ELR (cell line): ENCODE measurements around the gene FAM131B.
A peak's percentile ranks its signal among the peaks of the same experiment; 100 is the strongest.

ENCODE experiments used
- DNase-seq: peaks from one replicate; pipeline ENCODE4 v3.0.0-alpha.2; 2015; ENCODE audit warnings: low read depth

FAM131B gene

DNA sequence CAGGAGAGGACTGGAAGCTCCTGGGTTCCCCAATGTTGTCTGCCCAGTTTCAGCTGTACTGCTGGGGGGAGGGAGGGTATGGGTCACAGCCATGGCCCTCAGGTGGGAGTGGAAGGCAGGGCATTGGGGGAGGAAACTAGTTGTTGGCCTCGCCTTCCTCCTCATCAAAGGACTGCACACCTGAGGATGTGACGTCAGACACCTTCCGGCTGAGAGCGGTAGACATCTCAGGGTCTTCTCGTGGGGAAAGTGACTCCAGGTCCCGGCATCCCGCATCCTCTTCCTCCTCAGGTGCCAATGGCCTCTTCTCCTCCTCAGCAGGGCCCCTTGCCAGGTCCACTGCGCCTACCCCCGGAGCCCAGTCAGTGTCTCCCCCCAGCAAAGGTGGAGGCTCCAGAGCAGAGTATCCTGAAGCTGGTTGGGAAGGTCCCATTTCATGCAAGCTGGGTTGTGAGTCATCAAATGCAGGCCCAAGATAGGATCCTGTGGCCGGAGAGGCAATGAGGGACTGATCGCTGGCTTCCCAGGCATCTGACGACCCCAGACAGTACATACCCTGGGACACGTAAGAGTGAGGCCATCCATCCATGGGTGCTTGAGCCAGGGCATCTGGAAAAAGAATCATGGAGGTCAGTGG, 6.0 kb downstream of the FAM131B start:
- no peak for DNase-seq

DNA sequence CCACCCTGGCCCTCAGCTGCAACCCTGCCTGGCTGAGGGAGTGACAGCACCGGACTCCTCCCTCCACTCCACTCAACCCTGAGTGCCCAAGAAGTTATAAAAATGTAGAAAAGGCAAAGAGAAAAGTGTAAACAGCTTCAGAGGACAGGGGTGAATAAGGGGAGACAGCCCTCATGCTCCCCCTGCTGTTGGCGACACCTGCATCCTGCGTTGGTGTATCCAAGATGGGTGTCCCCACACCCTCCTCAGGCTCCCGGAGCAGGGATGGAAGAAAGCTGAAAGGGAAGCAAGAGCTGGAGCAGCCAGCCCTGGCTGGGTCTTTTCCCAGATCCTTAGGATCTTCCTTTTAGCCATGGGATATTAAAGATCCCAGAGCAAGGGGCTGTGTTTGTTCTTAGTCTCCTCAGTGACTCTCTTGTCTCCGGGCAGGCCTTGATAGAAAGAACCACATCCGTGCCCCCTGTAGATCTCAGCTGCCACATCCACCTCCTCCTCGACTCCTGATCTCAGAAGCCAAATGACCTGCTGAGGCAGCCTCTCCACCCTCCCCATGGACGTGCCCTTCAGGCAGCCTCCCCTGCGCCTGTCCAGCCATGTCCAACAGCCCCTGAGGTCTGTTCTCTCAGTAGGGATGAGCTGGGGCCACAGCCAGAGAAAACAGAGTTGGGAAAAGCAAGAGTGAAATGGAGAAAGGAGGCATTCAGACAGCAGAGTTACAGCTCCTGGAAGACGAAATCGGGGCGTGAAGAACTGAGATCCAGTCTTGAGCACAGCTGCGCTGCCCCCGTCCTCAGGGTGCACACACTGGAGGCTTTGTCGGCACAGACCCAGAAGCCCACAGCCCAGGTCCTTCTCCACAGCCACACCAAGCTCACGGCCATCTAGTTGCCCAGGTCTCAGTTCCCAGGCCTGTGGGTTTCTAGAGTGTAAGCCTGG, 6.8 kb downstream of the FAM131B start:
- no peak for DNase-seq

DNA sequence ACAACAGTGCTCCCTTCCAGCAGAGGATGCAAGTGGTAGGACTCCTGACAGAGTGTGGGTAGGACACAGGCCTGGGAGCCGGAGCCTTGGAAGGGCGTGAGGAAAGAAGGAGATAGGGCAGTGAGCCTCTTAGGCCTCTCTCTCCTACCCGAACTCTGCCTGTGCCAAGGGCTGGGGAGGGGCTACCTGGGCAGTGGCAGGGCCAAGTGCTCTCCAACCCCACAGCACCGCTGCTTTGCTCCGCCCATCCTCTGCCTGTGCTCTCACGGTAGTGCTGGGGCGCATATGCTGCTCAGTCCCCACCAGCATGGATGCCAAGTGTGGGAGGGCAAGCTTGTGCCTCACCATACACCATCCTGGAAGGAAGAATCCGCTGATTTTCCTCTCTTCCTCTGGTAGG, 7.5 kb downstream of the FAM131B start:
- no peak for DNase-seq

DNA sequence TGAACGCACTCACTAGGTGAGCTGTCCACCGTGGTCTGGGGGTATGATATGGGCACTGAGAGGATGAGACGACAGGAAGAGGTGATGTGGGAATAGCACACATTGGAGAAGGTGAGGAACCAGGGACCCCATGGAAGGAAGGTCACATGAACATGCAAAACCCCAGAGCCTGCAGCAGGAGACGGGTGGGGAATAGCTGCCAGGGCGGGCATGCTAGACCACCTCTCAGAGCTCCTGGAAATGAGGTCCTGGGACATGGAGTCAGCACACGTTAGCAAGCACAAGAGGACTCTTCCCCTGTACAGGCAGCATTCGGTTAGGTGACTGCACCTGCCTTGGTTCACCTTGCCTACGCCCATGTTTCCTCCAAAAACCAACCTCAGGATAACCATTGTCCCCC, 8.1 kb downstream of the FAM131B start:
- DNase-seq = no peak

DNA sequence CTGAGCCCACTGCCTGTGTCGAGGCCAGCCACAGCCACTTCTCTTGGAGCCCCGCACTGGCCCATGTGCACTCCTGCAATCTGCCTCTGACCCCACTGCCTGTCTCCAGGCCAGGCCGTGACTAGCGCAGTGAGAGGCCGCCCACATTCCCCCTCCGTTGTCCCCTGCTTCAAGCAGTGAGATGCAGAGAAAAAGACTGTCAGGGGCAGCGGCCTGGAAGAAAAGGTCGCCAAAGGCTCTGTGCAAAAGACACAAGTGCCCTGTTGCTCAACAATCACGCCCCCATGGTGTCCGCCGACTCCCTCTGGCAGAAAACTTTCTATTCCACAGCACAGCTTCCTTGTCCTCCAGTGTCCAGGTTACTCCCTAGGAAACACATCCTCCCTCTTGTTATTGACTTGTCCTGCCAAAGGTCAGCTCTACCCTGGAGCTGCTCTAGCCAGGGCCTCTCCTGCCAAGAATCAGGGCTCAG, 9.9 kb downstream of the FAM131B start:
- DNase-seq = no peak

DNA sequence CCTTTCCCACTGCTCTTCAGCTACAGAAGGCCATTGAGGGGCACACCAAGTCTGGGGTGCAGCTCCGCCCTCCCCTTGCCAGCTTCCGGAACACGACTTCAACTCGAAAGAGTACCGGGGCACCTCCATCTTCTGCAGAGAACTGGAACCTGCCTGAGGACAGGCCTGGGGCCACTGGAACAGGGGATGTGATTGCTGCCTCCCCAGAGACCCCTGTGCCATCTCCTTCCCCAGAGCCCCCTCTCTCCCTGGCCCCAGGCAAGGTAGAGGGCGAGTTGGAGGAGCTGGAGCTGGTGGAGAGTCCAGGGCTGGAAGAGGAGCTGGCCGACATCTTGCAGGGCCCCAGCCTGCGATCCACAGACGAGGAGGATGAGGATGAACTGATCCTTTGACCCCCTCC, 10.9 kb downstream of the FAM131B start:
- no peak for DNase-seq

DNA sequence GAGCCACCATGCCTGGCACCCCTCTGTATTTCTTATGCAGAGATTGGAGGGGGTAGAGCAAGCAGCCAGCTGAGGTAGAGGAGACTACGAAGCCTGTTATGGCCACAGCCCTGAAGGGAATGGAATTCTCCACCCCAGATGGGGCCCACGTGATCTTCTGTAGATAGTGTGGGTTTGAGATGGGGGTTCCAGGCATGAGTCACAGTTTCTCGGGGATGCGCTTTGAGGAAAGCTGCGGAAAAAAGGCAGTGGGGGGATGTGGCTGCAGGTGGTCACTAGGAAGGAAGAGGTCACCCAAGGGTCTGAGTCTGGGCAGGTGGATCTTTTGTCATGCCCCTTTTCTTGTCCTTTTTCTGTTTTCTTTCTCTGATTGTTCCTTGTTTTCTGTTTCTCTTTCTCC, 11.5 kb downstream of the FAM131B start:
- no peak for DNase-seq

DNA sequence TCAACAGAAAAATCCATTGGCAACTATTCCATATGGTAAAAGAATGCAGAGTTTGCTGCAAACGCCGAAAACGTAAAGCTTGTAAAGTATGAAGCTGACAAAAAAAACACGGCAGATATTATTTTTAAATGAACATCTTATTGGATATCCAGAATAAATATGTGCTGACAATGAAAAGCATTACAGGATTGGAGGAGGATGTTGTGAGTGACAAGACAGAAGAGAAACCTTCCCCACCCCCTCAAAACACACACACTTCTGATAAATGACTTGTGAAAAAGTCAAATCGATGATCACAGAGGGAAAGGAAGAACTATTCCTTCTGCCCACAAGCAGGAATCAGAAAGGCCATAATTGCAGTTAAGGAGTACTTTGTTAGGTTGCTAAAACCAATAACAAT, 14.6 kb downstream of the FAM131B start:
- DNase-seq = no peak

DNA sequence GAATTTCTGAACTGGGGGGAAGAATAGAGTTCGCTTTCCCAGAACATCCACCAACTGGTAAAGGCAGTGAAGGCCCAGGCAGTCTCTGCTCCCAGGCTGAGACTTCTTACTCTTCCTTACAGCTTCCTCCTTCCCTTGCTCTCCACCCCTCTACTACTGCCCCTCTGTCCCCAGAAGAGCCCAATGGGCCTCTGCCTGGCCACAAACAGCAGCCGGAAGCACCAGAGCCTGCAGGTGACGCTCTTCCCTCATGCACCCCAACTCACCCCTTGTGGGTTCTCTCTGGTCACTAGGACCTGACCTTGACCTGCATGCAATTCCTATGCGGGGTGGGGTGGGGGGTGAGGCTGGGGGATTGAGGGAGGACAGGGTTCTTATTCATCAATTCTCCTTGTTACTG, 16.5 kb downstream of the FAM131B start:
- DNase-seq = no peak

DNA sequence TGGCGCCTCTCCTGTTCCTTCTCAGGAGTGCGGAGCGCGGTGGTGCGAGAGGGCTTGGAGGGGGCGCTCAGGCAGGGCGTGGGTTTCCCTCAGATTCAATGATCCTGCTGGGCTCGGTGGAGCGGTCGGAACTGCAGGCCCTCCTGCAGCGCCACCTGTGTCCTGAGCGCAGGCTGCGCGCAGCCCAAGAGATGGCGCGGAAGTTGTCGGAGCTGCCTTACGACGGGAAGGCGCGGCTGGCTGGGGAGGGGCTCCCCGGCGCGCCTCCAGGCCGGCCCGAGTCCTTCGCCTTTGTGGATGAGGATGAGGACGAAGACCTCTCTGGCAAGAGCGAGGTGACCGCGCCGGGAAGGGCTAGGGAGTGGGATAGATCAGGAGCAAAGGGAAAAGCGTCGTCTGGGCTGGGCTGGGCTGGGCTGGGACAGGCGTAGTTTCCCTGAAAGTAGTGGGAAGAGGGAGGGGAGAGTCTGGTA, 17.0 kb downstream of the FAM131B start:
- no peak for DNase-seq

DNA sequence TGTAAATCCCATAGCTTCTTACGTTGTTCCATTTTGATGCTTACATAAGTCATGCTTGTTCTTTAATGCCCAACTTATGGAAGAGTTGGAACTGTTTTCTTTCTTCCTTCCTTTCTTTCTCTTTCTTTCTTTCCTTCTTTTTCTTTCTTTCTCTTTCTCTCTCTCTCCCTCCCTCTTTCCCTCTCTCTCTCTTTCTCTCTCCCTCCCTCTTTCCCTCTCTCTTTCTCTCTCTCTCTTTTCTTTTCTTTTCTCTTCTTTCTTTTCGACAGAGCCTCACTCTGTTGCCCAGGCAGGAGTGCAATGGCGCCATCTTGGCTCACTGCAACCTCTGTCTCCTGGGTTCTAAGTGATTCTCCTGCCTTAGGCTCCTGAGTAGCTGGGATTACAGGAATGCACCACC, 18.9 kb downstream of the FAM131B start:
- no peak for DNase-seq

DNA sequence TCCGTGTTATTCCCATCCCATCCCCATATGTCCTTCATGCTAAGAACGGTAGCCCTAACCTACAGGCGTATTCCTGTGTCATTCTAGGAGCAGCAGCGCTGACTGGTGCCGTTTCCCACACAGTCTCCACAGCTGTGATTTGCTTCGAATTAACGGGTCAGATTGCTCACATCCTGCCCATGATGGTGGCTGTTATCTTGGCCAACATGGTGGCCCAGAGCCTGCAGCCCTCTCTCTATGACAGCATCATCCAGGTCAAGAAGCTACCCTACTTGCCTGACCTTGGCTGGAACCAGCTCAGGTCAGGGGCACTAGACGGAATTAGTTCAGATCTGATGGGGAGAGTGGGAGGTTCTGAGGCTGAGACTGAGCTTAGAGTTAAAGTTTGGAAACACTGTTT, 20.7 kb downstream of the FAM131B start:
- no peak for DNase-seq

DNA sequence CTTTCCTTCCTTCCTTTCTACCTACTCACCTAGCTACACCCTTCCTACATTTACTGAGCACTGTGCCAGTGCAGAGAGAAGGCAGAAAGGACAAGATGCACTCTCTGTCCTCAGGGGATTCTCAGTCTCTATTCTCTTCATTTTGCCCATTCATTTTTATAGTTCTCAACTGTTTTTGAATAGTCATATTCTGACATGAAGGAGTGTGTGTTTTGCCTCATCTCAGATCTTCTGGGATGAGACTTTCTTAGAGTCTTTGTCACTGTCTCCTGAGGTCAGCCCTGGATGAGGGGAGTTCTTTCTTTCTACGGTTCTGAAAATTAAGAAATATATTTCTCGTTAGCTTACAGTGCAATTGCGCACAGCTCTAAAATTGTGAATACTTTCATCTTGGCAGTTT, 25.3 kb downstream of the FAM131B start:
- no peak for DNase-seq

DNA sequence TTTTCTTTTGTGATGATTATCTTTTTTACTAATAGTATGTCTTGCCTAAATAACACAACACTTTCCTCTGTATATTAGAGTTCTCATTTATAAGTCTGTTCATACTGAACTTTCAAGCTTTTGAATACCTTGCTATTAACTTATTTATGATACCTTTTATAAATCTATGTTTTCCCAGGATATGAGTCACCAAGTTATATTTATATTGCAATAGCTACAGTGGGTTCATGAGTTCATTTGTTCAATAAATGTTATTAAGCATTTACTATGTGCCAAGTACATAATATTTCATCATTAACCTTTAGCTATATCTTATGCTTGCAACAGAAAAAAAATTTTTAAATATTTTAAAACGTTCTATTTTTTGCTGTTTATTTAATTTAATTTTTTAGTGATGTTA, 28.3 kb downstream of the FAM131B start:
- no peak for DNase-seq

DNA sequence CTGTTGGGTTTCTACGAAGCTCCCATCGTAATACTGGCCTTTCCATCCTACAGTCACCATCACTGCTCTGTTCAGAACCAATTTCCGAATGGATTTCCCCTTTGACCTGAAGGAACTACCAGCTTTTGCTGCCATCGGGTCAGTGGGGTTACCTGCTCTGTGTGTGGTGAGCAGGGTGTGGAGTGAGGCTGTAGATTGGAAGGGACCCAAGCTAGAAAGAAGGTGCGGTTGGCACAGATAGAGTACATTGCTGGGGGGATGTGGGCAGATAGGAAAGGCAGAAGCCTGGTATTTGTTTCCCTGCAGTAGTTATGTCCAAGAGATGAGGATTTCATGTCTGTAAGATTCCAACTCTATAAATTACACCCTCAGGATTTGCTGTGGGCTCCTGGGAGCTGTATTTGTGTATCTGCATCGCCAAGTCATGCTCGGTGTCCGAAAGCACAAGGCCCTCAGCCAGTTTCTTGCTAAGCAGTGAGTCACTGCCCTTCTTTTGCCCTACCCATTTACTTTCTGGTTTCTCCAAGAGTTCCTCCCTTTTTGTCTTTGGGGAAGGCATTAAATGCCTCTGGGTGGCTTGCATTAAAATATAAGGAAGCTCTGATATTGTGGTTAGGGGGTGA, 31.2 kb downstream of the FAM131B start:
- peak; percentile 76 for DNase-seq

DNA sequence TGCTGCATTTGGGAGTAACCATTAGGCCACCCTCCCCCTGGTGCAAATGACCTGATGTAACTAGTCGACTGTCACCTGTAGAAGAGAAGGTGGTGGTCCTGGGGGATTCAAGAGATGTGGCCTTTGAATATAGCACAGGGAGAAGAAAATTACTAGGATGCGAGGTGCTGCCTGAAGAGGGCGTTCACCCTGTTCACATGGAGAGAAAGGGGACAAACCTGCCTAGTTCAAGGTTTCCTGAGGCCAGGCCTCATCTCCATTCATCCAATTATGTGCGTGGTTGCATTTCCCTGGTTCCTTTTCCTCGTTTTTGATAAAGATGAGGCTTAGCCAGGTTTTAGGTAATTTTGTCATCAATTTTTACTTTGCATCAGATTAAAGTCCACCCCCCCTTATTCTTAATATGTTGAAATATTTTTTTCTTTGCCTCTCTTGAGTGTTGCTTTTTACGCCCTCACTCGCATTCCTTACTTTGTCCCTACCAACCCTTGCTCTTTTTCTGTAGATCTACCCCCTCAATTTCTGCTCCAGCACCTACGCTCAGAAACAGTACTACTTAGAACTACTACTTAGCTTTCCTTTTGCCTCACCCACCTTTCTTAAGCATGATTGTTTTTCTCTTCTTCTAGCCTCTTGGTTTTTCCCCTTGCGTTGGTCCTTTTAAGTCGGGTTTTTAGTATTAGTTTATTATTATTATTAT, 32.9 kb downstream of the FAM131B start:
- DNase-seq = no peak

DNA sequence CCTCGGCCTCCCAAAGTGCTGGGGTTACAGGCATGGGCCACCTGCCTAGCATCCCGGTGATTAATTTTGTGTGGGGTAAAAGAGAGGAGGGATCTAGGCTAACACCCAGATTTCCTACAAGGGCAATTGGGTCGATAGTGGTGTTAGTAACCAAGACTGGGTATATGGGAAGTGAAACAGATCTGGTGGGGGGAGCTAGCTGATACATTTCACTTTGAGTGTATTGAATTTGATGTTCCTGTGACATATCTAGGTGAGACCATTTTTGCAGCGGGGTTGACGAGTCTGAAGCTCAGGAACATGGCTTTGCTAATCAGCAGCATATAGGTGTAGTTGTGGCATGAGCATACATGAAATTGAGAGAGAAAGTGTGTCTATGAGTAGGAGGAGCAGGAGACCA, 34.6 kb downstream of the FAM131B start:
- no peak for DNase-seq

DNA sequence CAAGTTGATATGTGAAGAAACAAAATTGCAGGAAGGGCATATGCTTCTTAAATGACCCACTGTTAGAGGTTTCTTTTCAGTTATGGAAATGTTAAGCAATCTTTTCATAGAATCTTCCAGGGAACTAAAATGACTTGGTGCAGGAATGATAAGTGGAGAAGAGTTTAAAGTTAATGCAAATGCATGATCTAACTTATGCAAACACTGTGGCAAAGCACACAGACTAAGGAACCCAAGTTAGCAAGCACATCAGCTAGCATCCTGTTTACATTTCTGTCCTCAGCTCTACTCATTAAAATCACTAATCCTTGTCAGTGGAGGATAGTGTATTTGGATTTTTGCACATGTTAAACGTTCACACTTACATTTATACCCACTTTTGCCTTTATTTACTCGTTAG, 37.3 kb downstream of the FAM131B start:
- no peak for DNase-seq

DNA sequence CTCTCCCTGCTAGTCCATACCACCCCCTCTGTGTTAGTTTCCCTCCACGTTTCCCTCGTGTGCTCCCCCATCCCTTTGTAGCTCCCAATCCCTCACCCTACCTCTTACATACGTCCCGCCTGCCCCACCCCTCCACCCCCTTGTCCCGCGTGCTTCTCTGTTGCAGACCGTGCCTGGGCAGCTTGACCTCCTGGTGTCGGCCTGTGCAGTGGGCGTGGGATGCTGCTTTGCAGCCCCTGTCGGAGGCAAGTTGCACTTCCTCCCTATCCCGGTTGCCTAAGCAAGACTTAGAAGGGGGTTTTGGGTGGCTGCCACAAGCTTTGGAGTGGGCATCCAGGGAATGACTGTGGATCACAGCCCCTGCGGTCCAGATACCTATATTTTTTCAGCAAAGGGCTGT, 38.9 kb downstream of the FAM131B start:
- DNase-seq = no peak

DNA sequence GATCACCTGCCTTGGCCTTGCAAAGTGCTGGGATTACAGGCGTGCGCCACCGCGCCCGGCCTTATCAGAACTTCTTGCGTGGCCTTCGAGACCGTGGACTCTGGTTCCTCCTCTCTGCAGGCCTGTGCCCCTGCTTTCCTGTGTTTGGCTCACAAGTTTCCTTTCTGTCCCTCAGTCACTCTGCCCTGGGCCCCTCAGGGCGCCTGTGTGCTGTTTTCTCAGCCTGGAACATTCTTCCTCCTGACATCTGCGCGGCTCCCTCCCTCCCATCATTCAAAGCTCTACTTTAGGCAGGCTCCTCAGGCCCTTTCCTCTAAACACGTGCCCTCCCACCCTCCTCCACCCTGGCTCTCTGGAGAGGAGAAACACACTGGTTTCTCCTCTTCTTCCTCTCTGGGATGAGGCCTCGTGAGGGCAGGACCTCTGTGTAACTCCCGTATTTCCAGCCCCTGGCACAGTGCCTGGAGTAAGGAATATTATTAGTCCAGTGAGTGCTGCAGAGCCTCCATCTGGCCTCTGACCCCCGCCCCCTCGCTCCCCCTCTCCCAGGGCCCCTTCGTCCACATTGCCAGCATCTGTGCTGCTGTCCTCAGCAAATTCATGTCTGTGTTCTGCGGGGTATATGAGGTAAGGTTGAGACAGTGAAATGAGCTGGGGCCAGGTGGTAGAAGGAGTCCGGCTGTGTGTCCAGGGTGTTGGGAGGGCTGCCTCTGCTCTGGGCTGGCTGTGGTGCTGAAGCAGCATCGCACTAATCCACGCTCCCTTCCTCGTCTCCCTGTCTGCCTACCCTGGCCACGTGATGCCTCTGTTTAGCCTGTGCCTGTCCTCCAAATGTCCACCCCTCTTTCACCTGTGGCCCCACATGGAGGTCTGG, 39.5 kb downstream of the FAM131B start:
- DNase-seq = no peak

DNA sequence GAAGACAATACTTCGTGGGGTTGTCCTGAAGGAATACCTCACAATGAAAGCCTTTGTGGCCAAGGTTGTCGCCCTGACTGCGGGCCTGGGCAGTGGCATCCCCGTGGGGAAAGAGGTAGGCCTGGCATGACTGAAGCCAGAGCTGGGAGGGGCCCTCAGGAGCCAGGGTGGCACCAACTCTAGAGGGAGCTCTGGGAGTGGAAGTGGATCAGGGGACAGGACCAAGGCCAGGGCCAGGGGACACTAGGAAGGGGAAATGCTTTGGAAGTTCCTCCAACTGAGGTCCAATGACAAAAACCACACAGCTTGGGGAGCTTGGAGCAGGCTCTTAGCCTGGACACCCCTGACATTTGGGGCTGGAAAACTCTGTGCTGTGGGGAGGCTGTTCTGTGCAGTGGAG, 40.8 kb downstream of the FAM131B start:
- no peak for DNase-seq
